ENCODE results near the gene RFLNA. TPM values are rescaled to one million over a fixed set of nuclear protein-coding genes. Genes with fewer than 3 reads are reported as not detected.

RFLNA gene
- total RNA-seq, 1 donor from 2014 or later = 28.1 TPM

Small RNA genes within 50 kb of the gene (microRNA-seq; reads per million reads assigned to microRNA genes)
- not detected for gene MIR6880
